T-helper 1 cell treated with Interleukin-12 subunit alpha and Interleukin-12 subunit beta and Interleukin-4 antibody, amounts not matched to agents 30 ng/mL and 1 ng/mL, for 36 hours (primary cell): ENCODE data around the gene BRWD1. TPM values are rescaled to one million over a fixed set of nuclear protein-coding genes. Genes with fewer than 3 reads are reported as not detected.

Source experiments
- intact Hi-C: fragments of 100-400 bp; cut with micrococcal nuclease; formaldehyde crosslinking; loops from one replicate; pipeline ENCODE4 v1.15.1; 2024
- total RNA-seq: library from RNA; stranded (reverse); gene quantifications from 2 replicates; pipeline ENCODE4 v1.2.3, GENCODE V29; 2022

Gene BRWD1
- total RNA-seq, 1 donor from 2014 or later = 40.5 TPM

DNA sequence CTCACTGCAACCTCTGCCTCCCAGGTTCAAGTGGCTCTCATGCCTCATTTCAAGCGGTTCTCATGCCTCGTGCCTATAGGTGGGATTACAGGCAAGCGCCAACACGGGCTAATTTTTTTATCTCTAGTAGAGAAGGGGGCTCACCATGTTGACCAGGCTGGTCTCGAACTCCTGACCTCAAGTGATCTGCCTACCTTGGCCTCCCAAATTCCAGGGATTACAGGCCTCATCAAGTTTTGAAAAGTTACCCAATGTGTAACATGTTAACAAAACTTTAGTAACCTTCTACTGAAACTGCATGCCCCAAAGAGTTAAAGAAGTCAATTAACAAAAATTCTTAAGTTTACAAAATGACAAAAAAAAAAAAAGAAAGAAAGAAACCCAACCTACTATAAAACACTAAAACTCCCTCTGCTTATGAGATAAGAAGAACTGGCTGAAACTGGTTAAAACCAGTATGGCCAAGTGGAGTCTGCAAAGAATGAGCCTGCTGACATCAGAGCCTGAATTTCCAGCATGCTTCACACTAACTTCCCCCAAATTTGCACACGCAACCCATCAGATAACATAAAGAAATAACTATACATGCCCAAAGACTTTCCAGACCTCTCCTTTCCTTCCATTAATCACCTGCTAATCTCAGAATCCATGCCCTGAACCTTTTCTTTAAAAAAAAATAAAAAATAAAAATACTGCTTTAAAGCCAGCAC is 104.7 kb downstream of the BRWD1 start:
- intact Hi-C loops = no loop called here

GRCh38 chr21:39204134-39204533 is 109.3 kb downstream of the BRWD1 start:
- intact Hi-C loops = no loop called here

DNA sequence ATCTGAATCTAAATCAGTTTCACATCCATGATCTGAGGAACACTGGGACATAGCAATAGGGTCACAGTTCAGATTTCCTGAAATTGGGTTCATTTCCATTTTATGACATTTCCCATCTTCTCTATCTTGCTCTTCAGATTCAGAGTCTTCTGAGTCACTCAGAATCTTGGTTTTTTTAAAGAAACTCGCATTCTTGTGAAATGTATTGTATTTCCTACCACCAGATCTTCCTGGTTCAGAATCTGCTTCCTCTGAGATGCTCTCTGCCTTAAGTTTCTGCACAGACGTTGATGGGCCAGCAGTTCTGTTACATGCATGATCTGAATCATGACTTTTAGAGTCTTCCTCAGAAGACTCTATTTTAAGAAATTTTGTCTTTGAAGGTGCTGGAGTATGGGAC is 114.6 kb downstream of the BRWD1 start:
- intact Hi-C loops = no loop called here

DNA sequence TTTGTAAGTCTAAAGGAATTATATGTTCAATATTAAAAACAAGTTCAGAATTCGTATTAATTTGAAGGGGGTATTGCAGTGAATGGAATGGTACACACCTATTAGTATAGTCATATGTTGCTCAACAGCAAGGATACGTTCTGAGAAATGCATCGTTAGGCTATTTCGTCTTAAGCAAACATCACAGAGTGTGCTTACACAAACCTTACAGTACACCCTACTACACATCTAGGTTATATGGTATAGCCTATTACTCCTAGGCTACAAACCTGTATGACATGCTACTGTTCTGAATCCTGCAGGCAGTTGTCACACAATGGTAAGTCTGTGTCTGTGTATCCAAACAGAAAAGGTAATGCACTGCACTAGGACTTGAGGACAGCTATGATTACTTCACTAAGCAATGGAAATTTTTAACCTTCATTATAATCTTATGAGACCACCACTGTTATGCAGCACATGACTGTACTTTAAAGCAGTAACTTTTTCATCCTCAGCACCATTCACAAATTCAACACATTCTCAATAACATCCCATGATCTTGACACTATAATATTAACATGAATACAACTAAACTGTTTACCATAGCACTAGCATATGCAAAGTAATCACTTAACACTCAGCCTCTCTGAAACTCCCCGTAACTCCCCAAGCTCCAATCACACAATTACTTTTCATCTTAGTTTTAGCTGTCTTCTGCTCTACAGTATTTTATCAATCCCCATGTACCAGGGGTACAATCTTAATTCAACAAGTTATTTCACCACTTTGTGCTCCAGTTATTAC is 115.8 kb downstream of the BRWD1 start:
- intact Hi-C loops = no loop called here

DNA sequence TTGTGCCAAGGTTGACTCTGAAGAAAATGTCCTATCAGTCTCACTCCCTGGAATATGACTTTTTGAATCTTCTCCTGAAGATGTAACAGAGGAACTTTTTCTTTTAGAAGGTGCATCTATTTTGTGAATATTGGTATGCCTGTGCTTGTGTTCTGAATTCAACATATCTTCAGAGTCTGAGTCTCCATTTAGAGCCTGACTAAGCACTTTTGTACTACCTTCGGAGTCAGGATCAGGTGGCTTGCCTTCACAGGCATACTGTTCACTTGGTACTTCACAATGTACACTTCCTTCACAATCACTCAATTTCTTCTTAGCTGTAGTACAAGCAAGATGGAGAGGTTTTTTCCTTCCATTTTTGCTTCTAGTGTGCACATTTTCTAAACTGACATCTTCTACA is 116.6 kb downstream of the BRWD1 start:
- intact Hi-C loops = loop anchor here (1.0 kb wide), 1 partner anchor 14 kb away; the partner anchor contains the start of gene PSMG1

GRCh38 chr21:39196310-39196709 is 117.1 kb downstream of the BRWD1 start:
- intact Hi-C loops = loop anchor here (1.0 kb wide), 1 partner anchor 13 kb away; the partner anchor contains the start of gene PSMG1

DNA sequence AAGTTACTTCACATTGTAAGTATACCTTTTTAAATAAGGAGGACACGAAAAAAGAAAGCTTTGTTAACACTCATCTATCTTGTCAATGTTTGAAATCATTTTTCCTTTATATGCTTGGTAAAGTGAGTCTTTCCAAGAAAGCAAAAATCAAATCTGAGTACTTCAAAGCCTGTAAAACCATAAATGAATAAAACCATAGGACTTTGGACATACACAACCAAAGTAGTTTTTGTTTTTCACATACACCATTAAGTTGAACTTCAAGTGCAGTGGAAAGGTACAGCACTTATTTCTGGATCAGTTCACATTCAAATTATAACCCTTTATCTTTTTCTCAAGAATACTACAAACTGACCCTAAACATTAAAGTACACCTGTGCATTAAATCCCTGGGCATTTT is 120.1 kb downstream of the BRWD1 start:
- intact Hi-C loops = no loop called here

- intact Hi-C loops = loop anchor here (10.0 kb wide), 1 partner anchor 1925 kb away; the partner anchor contains the start of gene VPS26C
Measured at GRCh38 chr21:39189857-39190604, 123.4 kb downstream of the BRWD1 start.

GRCh38 chr21:39188521-39189139 is 124.8 kb downstream of the BRWD1 start:
- intact Hi-C loops = loop anchor here (10.0 kb wide), 1 partner anchor 1924 kb away; the partner anchor contains the start of gene VPS26C

DNA sequence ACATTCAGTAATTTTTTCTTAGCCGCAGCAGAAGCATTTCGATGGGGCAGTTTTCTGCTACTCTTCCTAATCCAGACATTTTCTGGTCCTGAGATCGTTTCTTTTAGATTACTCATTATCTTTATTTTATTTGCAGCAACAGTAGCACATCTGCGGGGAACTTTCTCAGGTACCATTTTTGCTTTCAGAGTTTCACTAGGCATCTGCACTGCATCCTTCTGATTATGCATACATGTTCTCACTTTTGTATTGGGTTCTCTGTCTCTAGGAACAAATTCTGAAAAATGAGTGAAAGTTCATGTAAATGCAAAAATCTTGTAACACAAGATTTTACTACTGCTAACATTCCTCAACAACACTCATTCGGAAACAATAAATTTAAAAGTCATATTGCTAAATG is 126.3 kb downstream of the BRWD1 start:
- intact Hi-C loops = loop anchor here (10.0 kb wide), 1 partner anchor 1922 kb away; the partner anchor contains the start of gene VPS26C

GRCh38 chr21:39186676-39187075 is 126.8 kb downstream of the BRWD1 start:
- intact Hi-C loops = loop anchor here (10.0 kb wide), 1 partner anchor 1922 kb away; the partner anchor contains the start of gene VPS26C

- intact Hi-C loops = loop anchor here (10.0 kb wide), 1 partner anchor 1920 kb away; the partner anchor contains the start of gene VPS26C
Measured at GRCh38 chr21:39185157-39185556, 128.3 kb downstream of the BRWD1 start.

DNA sequence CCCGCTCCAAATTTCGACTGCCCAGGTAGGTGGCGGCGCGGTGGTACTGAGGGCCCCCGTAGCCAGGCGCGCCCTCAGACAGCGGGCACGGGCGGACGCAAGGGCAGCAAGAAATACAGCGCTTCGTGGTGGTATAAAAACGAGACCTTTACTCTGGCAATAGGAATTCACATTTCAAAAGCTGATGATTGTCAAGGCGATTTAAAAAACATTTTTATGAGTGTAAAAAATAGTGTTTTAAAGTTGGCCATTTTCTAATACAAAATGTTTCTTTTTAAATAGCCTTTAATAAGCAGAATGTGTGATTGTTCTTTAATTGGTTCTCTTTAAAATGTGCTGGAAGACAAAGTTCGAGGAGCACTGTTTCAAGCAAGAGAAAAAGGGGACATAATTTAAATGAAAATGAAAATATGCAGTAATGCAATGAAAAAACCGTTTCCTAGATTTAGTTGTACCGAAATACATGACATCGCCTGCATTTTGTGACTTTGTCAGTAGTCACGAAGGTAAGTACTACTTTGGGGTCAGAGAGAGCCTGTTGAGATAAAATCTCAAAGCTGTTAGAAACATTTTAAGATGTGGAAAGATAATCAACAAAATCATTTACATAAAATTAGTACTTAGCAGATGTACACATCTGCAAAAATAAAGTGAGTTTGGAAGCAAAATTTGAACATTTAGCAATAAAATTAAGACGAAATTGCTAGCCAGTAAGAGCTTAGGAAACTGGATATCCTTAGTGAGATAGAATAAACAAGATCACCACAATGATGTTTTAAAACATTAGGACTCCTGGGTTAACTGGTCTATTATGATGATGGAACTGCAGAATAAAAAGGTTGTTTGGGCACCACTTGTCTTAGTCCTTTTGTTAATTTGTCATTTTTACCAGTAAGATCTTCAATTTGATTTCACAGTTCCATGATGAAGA is 129.1 kb downstream of the BRWD1 start:
- intact Hi-C loops = loop anchor here (5.0 to 10.0 kb wide), 2 partner anchors 1622 to 1920 kb away; partner anchors contain the start of gene VPS26C

- intact Hi-C loops = loop anchor here (1.0 to 10.0 kb wide), 10 partner anchors 13 to 1919 kb away; partner anchors contain the start of genes ETS2, HMGN1, LCA5L and VPS26C
Measured at GRCh38 chr21:39183272-39184049, 130.0 kb downstream of the BRWD1 start, which contains the start of gene PSMG1. TSS of gene PSMG1 (minus strand) at chr21:39183451. CDS start at chr21:39183385, 66 bp downstream.

GRCh38 chr21:39182484-39183271 is 130.8 kb downstream of the BRWD1 start:
- intact Hi-C loops = loop anchor here (1.0 to 10.0 kb wide), 10 partner anchors 14 to 1918 kb away; partner anchors contain the start of genes ETS2, HMGN1, LCA5L and VPS26C

- intact Hi-C loops = loop anchor here (5.0 to 10.0 kb wide), 2 partner anchors 1620 to 1917 kb away; partner anchors contain the start of gene VPS26C
Measured at GRCh38 chr21:39182016-39182415, 131.4 kb downstream of the BRWD1 start.

DNA sequence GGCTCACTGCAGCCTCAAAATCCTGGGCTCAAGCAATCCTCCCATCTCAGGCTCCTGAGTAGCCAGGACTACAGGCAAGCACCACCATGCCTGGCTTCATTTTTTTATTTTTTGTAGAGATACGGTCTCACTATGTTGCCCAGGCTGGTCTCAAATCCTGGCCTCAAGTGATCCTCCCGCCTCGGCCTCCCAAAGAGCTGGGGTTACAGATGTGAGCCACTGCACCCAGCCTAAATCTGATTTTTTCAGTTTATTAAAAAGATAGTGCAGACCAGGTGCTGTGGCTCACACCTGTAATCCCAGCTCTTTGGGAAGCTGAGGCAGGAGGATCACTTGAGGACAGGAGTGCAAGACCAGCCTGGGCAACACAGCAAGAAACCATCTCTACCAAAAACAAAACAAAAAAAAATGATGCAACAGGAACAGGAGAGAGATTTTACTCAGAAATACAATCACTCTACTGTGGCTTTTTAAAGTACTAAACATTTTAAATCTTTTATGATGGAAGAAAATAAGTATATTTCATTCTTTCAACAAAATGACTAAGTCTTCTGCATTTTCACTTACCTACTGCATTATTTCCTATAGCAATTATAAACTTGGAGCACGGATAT is 132.1 kb downstream of the BRWD1 start:
- intact Hi-C loops = loop anchor here (5.0 to 10.0 kb wide), 2 partner anchors 1619 to 1917 kb away; partner anchors contain the start of gene VPS26C
